GM21786 (cell line): ENCODE results near the gene TRIM31.
"Not testable (repeated sequence)": the region's sequence is repeated elsewhere in the genome, so short reads cannot be mapped to it uniquely, and the experiment has no call there.

Source experiments
- ATAC-seq: cut with Tn5 transposase; IDR thresholded peaks from one replicate; pipeline ENCODE4 v1.9.1; 2021; ENCODE audit not compliant: unreplicated experiment

The TRIM31 gene

GRCh38 chr6:30118691-30119090 is 5.8 kb upstream of the TRIM31 start:
- not testable (repeated sequence) for ATAC-seq

GRCh38 chr6:30116724-30117123 is 3.8 kb upstream of the TRIM31 start:
- ATAC-seq: no peak

- ATAC-seq: no peak
These were observed 951 bp upstream of the TRIM31 start for GRCh38 chr6:30113841-30114240.

GRCh38 chr6:30112402-30112994 is 392 bp downstream of the TRIM31 start:
- no peak for ATAC-seq

GRCh38 chr6:30111266-30111856 is 1.5 kb downstream of the TRIM31 start:
- ATAC-seq: no peak

GRCh38 chr6:30104661-30105060 is 8.2 kb downstream of the TRIM31 start:
- no peak for ATAC-seq

- ATAC-seq: no peak
These were observed 9.1 kb downstream of the TRIM31 start for GRCh38 chr6:30103872-30104179.

- ATAC-seq: peak; percentile 63
These were observed 9.7 kb downstream of the TRIM31 start for GRCh38 chr6:30102970-30103871.

GRCh38 chr6:30102414-30102969 is 10.4 kb downstream of the TRIM31 start:
- ATAC-seq: no peak

GRCh38 chr6:30101444-30102413 is 11.2 kb downstream of the TRIM31 start:
- peak; percentile 63 for ATAC-seq

GRCh38 chr6:30100585-30101443 is 12.1 kb downstream of the TRIM31 start:
- no peak for ATAC-seq

GRCh38 chr6:30100154-30100553 is 12.7 kb downstream of the TRIM31 start:
- no peak for ATAC-seq

GRCh38 chr6:30097902-30098768 is 14.8 kb downstream of the TRIM31 start:
- no peak for ATAC-seq

- no peak for ATAC-seq
These were observed 16.1 kb downstream of the TRIM31 start for GRCh38 chr6:30096829-30097228.

- ATAC-seq: no peak
These were observed 18.8 kb downstream of the TRIM31 start for GRCh38 chr6:30093951-30094661.

- ATAC-seq: no peak
These were observed 19.9 kb downstream of the TRIM31 start for GRCh38 chr6:30092852-30093543.

GRCh38 chr6:30091577-30092381 is 21.1 kb downstream of the TRIM31 start:
- ATAC-seq: no peak
